NB4 (cell line): ENCODE results near the gene ALX4.

Experiments used
- DNase-seq: peaks from one replicate; pipeline ENCODE4 v3.0.0; 2010; ENCODE audit warnings: low read depth
- H3K4me3 ChIP-seq: one replicate; pipeline ENCODE4 v1.5.1; 2011; ENCODE audit warnings: mild to moderate bottlenecking, low read depth, low read length, moderate library complexity
- CTCF ChIP-seq: IDR thresholded peaks from one replicate; pipeline ENCODE4 v1.5.1; 2012; ENCODE audit warnings: low read depth, low read length
- MYC ChIP-seq: IDR thresholded peaks from 2 replicates; pipeline ENCODE4 v1.6.1; 2011; ENCODE audit warnings: low read depth, low read length
- POLR2A ChIP-seq: IDR thresholded peaks from 2 replicates; pipeline ENCODE4 v1.6.1; 2011; ENCODE audit warnings: mild to moderate bottlenecking; ENCODE audit not compliant: insufficient read length; ENCODE audit errors: extremely low read depth
- TF ChIP-seq, protein P1 (sequence below): IDR thresholded peaks from 2 replicates; pipeline ENCODE4 v1.6.1; 2011; ENCODE audit warnings: low read depth, low read length

Gene ALX4

GRCh38 chr11:44345781-44346180 is 35.8 kb upstream of the ALX4 start:
- no peak for TF ChIP-seq CTCF
- TF ChIP-seq MYC = no peak
- no peak for TF ChIP-seq POLR2A
- TF ChIP-seq, protein P1, sequence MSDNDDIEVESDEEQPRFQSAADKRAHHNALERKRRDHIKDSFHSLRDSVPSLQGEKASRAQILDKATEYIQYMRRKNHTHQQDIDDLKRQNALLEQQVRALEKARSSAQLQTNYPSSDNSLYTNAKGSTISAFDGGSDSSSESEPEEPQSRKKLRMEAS = no peak
- no peak overlapping the region for H3K4me3 ChIP-seq

GRCh38 chr11:44344921-44345320 is 35.0 kb upstream of the ALX4 start:
- TF ChIP-seq POLR2A (no peak), CTCF (no peak)
- no peak overlapping the region for H3K4me3 ChIP-seq
- DNase-seq = no peak

More at GRCh38 chr11:44345781-44346180, 35.8 kb upstream of the ALX4 start:
- no peak for DNase-seq

GRCh38 chr11:44344423-44344820 is 34.5 kb upstream of the ALX4 start:
- H3K4me3 ChIP-seq = no peak overlapping the region

DNA sequence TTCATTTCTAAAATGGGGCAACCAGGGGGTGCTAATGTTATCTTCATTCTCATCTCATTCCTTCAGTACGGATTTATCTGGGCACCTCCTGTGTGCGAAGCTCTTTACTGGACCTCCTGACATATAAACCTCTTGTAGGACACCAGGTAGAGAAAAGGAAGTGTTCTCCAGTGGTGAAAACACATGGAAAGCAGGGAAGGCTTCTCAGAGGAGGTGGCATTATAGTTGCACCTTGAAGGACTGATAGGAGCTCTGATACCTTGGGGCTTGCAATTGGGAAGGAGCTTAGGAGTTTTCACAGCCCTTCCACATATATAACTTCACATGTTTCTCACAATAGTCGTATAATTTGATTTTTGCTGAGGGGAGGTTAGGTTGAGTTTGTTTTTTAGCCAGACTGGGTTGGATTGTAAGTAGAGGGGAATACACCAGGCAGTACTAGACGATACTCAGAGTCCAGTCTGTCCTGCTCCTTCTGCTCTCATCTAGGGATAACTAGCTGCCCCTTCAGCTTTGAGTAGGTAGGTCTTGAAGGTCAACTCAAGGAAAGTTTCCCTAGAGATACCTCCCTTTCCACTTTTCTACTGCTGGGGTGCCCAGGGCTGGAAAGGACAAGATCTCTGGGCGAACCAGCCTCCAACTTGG is 34.0 kb upstream of the ALX4 start:
- no peak overlapping the region for H3K4me3 ChIP-seq
- TF ChIP-seq, protein P1 = no peak
- TF ChIP-seq MYC = no peak
- no peak for TF ChIP-seq CTCF
- TF ChIP-seq POLR2A = no peak
- no peak for DNase-seq

More at GRCh38 chr11:44344423-44344820, 34.5 kb upstream of the ALX4 start:
- DNase-seq = no peak
- TF ChIP-seq POLR2A = no peak
- TF ChIP-seq MYC = no peak
- TF ChIP-seq, protein P1 = no peak
- TF ChIP-seq CTCF = no peak

- no peak for DNase-seq
- H3K4me3 ChIP-seq = no peak overlapping the region
- TF ChIP-seq MYC (no peak), POLR2A (no peak), CTCF (no peak)
- TF ChIP-seq, protein P1 = no peak
These were observed 32.7 kb upstream of the ALX4 start for GRCh38 chr11:44342616-44343015.

- no peak for DNase-seq
- TF ChIP-seq MYC = no peak
- no peak for TF ChIP-seq POLR2A
- H3K4me3 ChIP-seq = no peak overlapping the region
These were observed 30.7 kb upstream of the ALX4 start for GRCh38 chr11:44340656-44341055.
